HL-60 (cell line): ENCODE data around the gene DNAI2.

Experiments used
- CTCF ChIP-seq: IDR thresholded peaks from one replicate; pipeline ENCODE4 v1.5.1; 2011; ENCODE audit warnings: low read length, control low read depth, inconsistent platforms; ENCODE audit not compliant: insufficient read depth
- POLR2AphosphoS5 ChIP-seq: IDR thresholded peaks from 2 replicates; pipeline ENCODE4 v1.6.1; 2012; ENCODE audit warnings: low read depth
- REST ChIP-seq: IDR thresholded peaks from 2 replicates; pipeline ENCODE4 v1.6.1; 2012; ENCODE audit warnings: low read depth; ENCODE audit not compliant: insufficient replicate concordance

DNA sequence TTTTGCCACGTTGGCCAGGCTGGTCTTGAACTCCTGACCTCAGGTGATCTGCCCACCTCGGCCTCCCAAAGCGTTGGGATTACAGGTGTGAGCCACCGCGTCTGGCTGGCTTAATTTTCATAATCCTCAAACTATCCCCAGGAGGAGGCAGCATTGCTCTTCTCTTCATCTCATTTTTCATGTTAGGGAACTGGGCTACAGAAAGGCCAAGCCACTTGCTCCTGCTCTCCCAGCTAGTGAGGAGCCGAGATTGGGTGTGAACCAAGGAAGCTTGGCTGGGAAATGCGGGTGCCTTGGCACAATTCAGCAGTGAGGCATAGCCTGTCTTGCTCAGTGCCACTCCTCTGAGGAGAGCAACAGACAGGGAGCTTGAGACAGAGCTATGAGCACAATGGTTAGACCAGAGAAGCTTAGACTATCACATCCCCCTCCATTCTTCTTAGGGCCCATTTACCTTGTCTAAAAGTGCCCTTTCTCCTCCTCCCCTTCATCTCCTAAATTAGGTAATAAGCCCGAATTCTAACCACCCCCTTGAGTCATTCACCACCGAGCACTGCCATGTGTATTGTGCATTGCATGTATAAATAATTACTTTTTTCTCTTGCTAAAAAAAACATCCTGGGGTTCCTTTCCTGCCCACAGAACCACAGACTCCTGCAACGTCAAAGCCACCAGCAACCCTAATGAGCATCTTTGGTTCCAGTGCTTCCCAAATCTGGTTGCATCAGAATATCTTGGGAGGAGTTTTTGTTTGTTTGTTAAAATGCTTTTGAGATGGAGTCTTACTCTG is 32.0 kb downstream of the DNAI2 start:
- TF ChIP-seq POLR2AphosphoS5 (no peak), CTCF (no peak), REST (no peak)
